IMR-90 (cell line): ENCODE data around the gene PKP3.

Experiments
- BHLHE40 ChIP-seq: fragments of 150-350 bp; IDR thresholded peaks from 2 replicates; pipeline ENCODE4 v1.6.1; 2016; ENCODE audit warnings: mild to moderate bottlenecking, low read depth, low read length
- CTCF ChIP-seq: conservative IDR thresholded peaks from 2 replicates; pipeline ENCODE4 v1.5.1; 2012; ENCODE audit warnings: mild to moderate bottlenecking, low read depth, low read length, improper control_type of control experiment
- RCOR1 ChIP-seq: IDR thresholded peaks from 2 replicates; pipeline ENCODE4 v1.6.1; 2012; ENCODE audit warnings: mild to moderate bottlenecking, low read length, improper control_type of control experiment; ENCODE audit not compliant: insufficient replicate concordance
- SMC3 ChIP-seq: fragments of 150-350 bp; IDR thresholded peaks from 2 replicates; pipeline ENCODE4 v1.6.1; 2016; ENCODE audit warnings: low read depth, mild to moderate bottlenecking, antibody characterized with exemption, low read length, moderate library complexity

DNA sequence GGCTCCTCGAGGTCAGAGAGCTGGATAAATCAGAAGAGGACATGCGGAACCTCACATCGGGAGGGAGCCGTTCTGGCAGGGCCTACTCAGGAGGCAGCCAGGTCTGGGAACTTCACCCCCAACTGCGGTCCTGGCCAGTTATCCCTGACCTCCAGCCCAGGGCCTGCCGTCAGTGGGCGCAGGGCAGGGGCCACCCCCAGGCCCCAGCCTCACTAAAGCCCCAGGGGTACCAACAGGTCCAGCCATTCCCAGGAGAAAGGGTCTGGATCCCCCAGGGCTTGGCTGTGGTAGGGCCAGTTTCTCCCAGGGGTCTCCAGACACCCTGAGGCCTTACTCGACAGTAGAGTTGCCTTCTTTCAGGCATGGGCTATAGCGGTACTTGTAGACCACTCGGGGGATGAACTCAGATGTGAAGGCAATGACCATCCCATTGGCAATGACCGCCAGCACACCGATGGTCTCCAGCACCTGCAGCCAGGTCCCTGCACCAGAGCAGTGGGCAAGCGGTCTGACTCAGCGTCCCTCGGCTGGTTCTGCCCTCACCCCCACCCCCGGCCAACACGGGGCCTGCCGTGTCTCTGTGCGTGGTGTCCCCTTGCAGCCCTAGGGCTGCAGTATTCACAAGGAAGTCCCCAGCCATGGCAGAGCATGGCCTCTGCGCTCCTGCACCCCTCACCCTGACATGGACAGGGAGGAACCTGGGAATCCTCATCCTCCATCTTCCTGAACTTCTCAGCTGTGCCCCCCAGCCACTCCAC, 25.4 kb downstream of the PKP3 start:
- TF ChIP-seq BHLHE40, result no peak
- no peak for TF ChIP-seq RCOR1
- no peak for TF ChIP-seq CTCF
- no peak for TF ChIP-seq SMC3
